ENCODE data around the gene PALMD.

- no peak for TF ChIP-seq EZH2 (IDR thresholded peaks at IDR 0.05)
- TF ChIP-seq, protein P1, sequence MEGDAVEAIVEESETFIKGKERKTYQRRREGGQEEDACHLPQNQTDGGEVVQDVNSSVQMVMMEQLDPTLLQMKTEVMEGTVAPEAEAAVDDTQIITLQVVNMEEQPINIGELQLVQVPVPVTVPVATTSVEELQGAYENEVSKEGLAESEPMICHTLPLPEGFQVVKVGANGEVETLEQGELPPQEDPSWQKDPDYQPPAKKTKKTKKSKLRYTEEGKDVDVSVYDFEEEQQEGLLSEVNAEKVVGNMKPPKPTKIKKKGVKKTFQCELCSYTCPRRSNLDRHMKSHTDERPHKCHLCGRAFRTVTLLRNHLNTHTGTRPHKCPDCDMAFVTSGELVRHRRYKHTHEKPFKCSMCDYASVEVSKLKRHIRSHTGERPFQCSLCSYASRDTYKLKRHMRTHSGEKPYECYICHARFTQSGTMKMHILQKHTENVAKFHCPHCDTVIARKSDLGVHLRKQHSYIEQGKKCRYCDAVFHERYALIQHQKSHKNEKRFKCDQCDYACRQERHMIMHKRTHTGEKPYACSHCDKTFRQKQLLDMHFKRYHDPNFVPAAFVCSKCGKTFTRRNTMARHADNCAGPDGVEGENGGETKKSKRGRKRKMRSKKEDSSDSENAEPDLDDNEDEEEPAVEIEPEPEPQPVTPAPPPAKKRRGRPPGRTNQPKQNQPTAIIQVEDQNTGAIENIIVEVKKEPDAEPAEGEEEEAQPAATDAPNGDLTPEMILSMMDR (IDR thresholded peaks at IDR 0.05) = no peak
- TF ChIP-seq EZH2phosphoT487 (IDR thresholded peaks at IDR 0.05) = no peak
These were observed 31.5 kb downstream of the PALMD start for GRCh38 chr1:99677416-99677815.

Measured in neural progenitor cell (in vitro differentiated cells).